ENCODE results near the gene SAP30L. TPM values are rescaled to one million over a fixed set of nuclear protein-coding genes. Genes with fewer than 3 reads are reported as not detected.

Gene SAP30L
- total RNA-seq (25.9 and 26.6 TPM in 2 replicates), polyA plus RNA-seq (25.1 and 31.5 TPM in 2 replicates), polyA minus RNA-seq (ENCODE audit: low replicate concordance) (5.0 and 5.1 TPM in 2 replicates)
- polyA plus RNA-seq (2012): 32.2 and 34.6 TPM in 2 replicates

DNA sequence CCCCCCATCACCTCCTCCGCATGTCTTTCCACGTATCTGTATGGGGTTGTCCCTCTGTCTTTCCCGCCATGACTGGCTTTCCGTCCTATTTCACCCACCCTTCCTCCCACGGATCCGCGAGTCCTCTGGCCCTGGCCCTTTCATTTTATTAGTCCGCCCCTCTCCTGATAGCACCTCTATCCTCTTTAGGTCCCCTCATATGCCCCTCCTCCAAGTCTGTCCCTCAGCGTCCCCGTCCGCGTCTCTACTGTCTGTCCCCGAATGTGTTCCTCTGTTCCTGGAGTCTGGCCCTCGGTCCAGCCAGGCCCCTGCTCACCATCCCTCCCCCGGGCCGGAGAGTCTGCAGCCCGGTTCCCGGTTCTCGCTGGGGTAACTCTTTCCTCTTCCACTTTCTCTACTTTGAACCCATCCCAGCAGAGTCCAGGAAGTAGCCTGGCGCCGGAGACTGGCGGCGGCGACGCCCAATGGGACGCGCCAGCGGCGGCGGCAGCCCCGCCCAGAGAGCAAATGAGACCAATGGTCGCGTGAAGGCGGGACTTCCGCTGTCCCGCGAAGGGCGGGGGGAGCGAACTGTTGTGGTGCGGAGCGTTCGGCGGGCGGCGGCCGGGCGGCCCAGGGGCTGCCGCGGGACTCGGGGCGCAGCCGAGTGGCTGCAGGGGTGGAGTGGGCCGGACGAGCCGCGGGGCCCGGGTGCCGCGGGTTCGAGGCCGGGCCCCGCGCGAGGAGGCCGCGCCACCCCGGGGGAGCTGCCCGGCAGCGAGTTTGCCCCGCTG is at the start of gene SAP30L:
SAP30L (plus strand) TSS at position 576 of the 773 bp plus-strand sequence. CDS start 608 bp downstream, outside the sequence.
- no peaks in the 10 kb centered on the region for H3K9me3 ChIP-seq (ENCODE audit: control insufficient read depth, insufficient read depth, low read depth, low read length)
- peaks cover 2% of the 10 kb centered on the region for H3K4me1 ChIP-seq (ENCODE audit: control insufficient read depth, extremely low read depth, insufficient read depth, low read length)
- no peaks in the 10 kb centered on the region for H3K36me3 ChIP-seq (ENCODE audit: control insufficient read depth, insufficient read depth, low read length)
- TF ChIP-seq EZH2 (IDR thresholded peaks at IDR 0.05; ENCODE audit: low read length, missing control alignments): no peak
- TF ChIP-seq, protein P1, sequence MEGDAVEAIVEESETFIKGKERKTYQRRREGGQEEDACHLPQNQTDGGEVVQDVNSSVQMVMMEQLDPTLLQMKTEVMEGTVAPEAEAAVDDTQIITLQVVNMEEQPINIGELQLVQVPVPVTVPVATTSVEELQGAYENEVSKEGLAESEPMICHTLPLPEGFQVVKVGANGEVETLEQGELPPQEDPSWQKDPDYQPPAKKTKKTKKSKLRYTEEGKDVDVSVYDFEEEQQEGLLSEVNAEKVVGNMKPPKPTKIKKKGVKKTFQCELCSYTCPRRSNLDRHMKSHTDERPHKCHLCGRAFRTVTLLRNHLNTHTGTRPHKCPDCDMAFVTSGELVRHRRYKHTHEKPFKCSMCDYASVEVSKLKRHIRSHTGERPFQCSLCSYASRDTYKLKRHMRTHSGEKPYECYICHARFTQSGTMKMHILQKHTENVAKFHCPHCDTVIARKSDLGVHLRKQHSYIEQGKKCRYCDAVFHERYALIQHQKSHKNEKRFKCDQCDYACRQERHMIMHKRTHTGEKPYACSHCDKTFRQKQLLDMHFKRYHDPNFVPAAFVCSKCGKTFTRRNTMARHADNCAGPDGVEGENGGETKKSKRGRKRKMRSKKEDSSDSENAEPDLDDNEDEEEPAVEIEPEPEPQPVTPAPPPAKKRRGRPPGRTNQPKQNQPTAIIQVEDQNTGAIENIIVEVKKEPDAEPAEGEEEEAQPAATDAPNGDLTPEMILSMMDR (conservative IDR thresholded peaks at IDR 0.05 in 1 of 2, IDR thresholded peaks at IDR 0.05 in 1 of 2; ENCODE audit: low read depth in 1 of 2, low read length in 2 of 2): no peak
- H3K79me2 ChIP-seq (ENCODE audit: control insufficient read depth, insufficient read depth, low read length): peaks cover 26% of the 10 kb centered on the region
- H3K9ac ChIP-seq (ENCODE audit: insufficient read depth, low read length): peak within 1 kb of the TSS; percentile 68
- H3K27ac ChIP-seq (ENCODE audit: insufficient read depth, low read length): peak within 1 kb of the TSS; percentile 62
- H3K4me3 ChIP-seq (replicated peaks in 1 of 4; ENCODE audit: control extremely low read depth in 1 of 4, insufficient read depth in 1 of 4, low read depth in 3 of 4, low read length in 4 of 4): peak within 1 kb of the TSS; percentile 75 to 94 (median 90)
- H2AFZ ChIP-seq (ENCODE audit: low read length): peak within 1 kb of the TSS; percentile 98
- no peaks in the 10 kb centered on the region for H3K27me3 ChIP-seq (ENCODE audit: control insufficient read depth, insufficient read depth, low read length)
- H4K20me1 ChIP-seq (ENCODE audit: control insufficient read depth, extremely low read depth, insufficient read depth, low read length): no peaks in the 10 kb centered on the region
- peak; percentile 89 to 91 for DNase-seq (ENCODE audit: low read depth in 2 of 2)
- H3K4me2 ChIP-seq (ENCODE audit: extremely low read depth, insufficient read depth, low read length): peak within 1 kb of the TSS; percentile 88

DNA sequence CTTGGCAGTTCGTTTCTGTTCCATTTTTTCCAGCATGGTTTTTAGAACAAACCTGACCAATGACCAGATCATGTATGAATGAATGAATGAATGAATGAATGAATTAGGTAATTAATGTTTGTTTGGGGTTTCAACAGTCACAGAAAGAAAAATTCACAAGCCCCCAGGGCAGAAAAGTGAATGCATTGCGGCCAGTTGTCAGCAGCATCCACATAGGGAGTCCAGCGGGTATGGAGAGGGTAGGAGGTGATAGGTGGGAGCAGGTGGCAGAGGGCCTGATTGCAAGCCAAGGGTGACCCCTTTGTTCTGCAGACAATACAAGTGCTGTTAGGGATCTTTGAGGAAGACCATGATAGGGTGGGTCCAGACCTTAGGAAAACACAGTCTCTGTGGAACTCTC is 49.7 kb upstream of the SAP30L start:
- H3K27me3 ChIP-seq (ENCODE audit: control insufficient read depth, insufficient read depth, low read length): no peaks in the 10 kb centered on the region
- H2AFZ ChIP-seq (ENCODE audit: low read length): no peak overlapping the region
- TF ChIP-seq EZH2 (IDR thresholded peaks at IDR 0.05; ENCODE audit: low read length, missing control alignments): no peak
- TF ChIP-seq, protein P1 (conservative IDR thresholded peaks at IDR 0.05 in 1 of 2, IDR thresholded peaks at IDR 0.05 in 1 of 2; ENCODE audit: low read depth in 1 of 2, low read length in 2 of 2): no peak
- H3K36me3 ChIP-seq (ENCODE audit: control insufficient read depth, insufficient read depth, low read length): no peaks in the 10 kb centered on the region
- H3K27ac ChIP-seq (ENCODE audit: insufficient read depth, low read length): no peak overlapping the region
- no peaks in the 10 kb centered on the region for H4K20me1 ChIP-seq (ENCODE audit: control insufficient read depth, extremely low read depth, insufficient read depth, low read length)
- no peaks in the 10 kb centered on the region for H3K79me2 ChIP-seq (ENCODE audit: control insufficient read depth, insufficient read depth, low read length)
- no peak overlapping the region for H3K4me2 ChIP-seq (ENCODE audit: extremely low read depth, insufficient read depth, low read length)
- H3K9me3 ChIP-seq (ENCODE audit: control insufficient read depth, insufficient read depth, low read depth, low read length): no peaks in the 10 kb centered on the region
- H3K9ac ChIP-seq (ENCODE audit: insufficient read depth, low read length): no peak overlapping the region
- H3K4me1 ChIP-seq (ENCODE audit: control insufficient read depth, extremely low read depth, insufficient read depth, low read length): no peaks in the 10 kb centered on the region
- H3K4me3 ChIP-seq (replicated peaks in 1 of 4; ENCODE audit: control extremely low read depth in 1 of 4, insufficient read depth in 1 of 4, low read depth in 3 of 4, low read length in 4 of 4): no peak overlapping the region
- DNase-seq (ENCODE audit: low read depth in 2 of 2): no peak

DNA sequence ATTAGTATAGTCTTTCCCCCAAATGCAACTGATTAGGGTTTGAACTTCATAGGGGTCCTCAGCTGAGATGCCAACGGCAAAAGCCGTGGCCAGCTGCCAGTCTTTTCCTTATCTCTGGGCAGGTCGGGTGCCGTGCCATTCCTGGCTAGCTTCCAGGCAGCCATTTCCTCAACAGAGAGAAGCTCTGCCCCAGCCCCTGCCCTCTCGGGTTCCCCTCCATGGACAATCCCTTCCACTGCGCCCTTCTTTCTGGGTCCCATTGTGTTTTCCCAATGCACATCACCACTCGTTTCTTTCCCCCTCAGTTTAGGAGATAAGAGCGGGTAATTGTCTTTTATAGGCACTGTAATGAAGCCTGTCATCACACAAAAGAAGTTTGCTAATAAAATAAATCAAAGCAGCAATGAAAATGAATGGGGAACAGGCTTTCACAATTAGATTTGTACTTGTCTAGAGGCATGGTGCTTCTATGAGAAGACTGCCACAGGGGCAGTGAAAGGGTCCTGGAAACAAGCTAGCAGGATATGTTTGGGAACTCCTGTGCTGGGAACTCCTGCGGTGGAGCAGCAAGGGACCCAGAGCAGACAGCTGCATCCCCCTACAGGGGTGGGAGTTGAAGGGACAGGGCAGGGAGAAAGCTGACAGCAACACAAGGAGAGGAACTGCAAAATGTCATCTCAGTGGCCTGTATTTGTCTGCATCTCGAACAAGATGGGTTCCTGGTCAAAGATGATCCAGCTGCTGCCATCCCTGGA is 48.0 kb upstream of the SAP30L start:
- H3K27me3 ChIP-seq (ENCODE audit: control insufficient read depth, insufficient read depth, low read length): no peaks in the 10 kb centered on the region
- H3K36me3 ChIP-seq (ENCODE audit: control insufficient read depth, insufficient read depth, low read length): no peaks in the 10 kb centered on the region
- TF ChIP-seq EZH2 (IDR thresholded peaks at IDR 0.05; ENCODE audit: low read length, missing control alignments): no peak
- TF ChIP-seq, protein P1 (conservative IDR thresholded peaks at IDR 0.05 in 1 of 2, IDR thresholded peaks at IDR 0.05 in 1 of 2; ENCODE audit: low read depth in 1 of 2, low read length in 2 of 2): no peak
- no peaks in the 10 kb centered on the region for H4K20me1 ChIP-seq (ENCODE audit: control insufficient read depth, extremely low read depth, insufficient read depth, low read length)
- H3K4me1 ChIP-seq (ENCODE audit: control insufficient read depth, extremely low read depth, insufficient read depth, low read length): no peaks in the 10 kb centered on the region
- H3K9me3 ChIP-seq (ENCODE audit: control insufficient read depth, insufficient read depth, low read depth, low read length): no peaks in the 10 kb centered on the region
- H3K9ac ChIP-seq (ENCODE audit: insufficient read depth, low read length): no peak overlapping the region
- H2AFZ ChIP-seq (ENCODE audit: low read length): no peak overlapping the region
- DNase-seq (ENCODE audit: low read depth in 2 of 2): no peak
- H3K4me3 ChIP-seq (replicated peaks in 1 of 4; ENCODE audit: control extremely low read depth in 1 of 4, insufficient read depth in 1 of 4, low read depth in 3 of 4, low read length in 4 of 4): no peak overlapping the region
- no peaks in the 10 kb centered on the region for H3K79me2 ChIP-seq (ENCODE audit: control insufficient read depth, insufficient read depth, low read length)
- no peak overlapping the region for H3K4me2 ChIP-seq (ENCODE audit: extremely low read depth, insufficient read depth, low read length)
- no peak overlapping the region for H3K27ac ChIP-seq (ENCODE audit: insufficient read depth, low read length)
